Measurements from ENCODE around the gene NDUFB4.
"Not testable (repeated sequence)": the region's sequence is repeated elsewhere in the genome, so short reads cannot be mapped to it uniquely, and the experiment has no call there.

NDUFB4 gene

DNA sequence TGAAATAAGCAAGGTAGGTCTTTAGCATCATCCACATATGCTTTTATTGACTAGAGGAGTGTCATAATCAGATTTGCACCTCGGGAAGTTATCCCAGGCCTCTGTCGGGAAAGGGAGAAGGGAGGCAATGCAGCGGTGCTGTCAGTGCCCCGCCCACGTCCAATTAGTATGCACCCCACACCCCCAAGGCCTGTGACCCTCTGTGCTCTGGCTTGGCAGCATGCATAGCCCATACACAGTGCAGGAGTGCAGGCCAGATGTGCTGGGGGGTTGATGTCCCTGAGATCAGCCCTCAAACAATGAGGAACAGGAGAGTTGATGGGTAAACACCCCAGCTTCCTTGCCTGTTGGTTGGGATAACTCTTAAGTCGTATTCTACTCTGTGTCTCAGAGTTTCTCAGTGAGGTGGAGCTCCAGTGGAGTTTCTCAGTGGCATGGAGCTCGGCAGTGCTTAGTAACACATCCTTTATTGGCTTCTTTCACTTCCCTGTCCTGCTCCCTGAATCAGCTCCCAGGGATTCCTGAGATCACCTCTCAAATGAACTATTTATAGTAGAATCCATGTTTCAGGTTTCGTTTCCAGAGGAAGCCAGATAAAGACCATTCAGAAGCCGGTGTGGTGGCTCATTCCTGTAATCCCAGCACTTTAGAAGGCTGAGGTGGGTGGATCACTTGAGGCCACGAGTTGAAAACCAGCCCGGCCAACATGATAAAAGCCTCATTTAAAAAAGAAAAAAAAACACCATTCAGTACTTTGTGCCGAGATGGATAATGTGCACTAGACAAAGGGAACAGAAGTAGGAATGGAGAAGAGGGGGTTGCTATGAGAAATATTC is 26.7 kb upstream of the NDUFB4 start:
- DNase-seq (ENCODE audit: low spot score), result no peak

DNA sequence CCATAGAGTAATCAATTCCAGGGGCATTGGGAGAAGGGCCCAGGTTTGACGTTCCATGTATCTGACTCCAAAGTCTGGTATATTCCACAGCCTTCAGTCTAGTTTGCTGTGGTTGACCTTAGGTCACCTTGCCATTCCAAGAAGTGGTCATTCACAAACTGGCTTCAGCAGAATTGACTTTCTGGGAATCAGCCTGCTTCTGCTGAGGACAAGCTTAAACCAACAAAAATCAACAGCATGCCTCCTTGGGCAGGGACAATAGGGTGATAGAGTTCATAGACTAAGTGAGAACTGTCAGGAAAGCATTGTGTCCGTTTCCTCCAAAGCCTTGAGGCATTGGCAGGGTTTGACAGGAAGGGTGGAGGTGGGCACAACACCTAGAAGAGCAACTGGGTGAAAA is 24.1 kb upstream of the NDUFB4 start:
- no peak for DNase-seq (ENCODE audit: low spot score)

DNA sequence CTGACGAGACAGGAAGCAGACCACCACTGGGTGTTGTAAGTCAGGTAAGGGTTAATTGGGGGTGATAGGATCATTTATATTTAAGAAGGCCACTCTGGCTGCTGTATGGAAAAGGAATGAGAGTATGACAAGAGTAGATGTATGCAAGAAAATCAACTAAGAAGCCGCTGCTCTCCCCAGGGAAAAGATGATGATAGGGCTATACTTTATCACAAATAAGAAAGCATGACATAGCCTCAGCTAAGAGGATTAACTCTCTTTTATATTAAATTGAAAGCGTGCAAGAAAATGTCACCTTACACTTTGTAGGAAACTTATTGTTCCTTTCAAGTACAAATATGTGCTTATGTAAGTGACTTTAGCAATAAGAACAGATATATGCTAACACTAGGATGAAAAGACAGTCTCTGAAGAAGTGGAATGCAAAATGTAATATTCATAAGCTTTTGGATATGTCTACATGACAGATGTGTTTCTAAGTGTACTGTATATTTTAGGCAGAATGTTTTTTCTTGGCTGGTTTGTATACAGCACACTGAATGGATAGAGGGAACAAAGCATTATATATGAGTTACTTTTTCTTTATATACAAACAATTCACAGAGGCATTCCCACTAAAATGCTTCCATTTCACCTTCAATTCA is 8.7 kb upstream of the NDUFB4 start:
- DNase-seq (ENCODE audit: low spot score), result no peak

DNA sequence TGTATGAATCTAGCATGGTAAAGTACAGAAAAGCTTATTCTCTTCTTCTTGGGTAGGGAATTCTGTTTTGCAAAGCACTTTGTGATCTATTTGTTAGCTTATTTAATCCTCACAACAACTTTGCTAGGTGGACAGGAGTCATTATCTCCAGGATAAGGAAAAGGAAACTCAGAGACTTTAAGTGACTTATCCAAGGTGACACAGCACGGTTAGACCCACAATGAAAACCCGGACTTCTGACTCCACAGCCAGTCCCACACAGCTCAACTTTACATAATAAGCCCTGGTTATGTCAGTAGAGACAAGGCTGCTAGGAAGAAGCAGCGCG is 384 bp upstream of the NDUFB4 start:
- DNase-seq (ENCODE audit: low spot score), result no peak

DNA sequence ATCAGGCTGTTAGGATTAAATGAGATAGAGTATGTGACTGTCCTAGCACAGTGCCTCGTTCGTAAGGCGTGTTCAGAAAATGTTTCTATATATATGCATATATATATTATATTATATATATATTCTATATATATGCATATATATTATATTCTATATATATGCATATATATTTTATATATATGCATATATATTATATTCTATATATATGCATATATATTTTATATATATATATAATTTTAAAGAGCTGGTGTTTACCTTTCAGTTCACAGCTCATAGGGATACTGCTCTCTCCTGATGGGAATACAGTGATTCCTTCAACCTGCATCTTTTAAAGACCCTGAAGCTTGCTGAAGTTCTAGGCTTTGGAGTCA is 702 bp downstream of the NDUFB4 start:
- DNase-seq (ENCODE audit: low spot score), result no peak

DNA sequence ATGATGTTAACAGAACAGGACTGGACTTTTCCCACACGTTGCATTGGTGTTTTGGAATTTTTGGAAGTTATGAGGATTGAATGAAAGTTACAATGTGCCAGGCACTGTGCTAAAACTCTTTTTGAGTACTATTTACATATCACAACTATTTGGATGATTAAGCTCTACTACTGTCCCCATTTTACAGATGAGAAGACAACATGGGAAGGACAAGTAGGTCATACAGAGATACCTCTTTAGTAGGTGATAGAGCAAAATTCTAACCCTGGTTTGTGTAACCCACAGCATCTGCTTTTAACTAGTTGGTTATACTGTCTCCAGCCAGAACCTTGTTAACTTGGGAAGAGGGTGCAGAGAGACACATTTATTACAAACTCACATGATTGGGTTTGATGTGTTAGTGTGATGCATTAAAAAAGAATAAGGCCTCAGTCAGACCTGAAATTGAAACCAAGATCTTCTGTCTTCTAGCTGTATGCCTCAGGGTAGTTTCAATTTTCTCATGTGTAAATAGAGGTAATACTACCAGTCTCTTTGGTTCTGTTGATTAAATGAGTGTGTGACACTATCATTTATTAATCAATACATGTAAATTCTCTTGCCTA is 1.4 kb downstream of the NDUFB4 start:
- DNase-seq (ENCODE audit: low spot score), result no peak

DNA sequence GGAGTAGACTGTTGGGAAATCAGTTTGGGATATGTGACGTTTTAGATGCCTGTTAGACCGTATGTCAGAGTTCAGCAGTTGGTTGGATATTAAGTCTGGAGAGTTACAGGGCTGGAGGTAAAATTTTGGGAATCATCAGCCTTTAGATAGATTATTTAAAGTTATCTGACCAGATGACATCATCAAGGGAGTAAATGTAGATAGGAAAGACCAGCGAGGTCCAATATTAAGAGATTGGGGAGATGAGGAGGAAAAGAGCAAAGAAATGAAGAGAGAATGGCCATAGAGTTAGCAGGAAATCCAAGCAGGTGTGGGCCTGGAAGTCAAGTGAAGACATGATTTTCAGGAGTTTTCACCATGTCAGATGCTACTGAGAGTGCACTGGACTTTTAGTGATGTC is 3.1 kb downstream of the NDUFB4 start:
- DNase-seq (ENCODE audit: low spot score), result no peak

DNA sequence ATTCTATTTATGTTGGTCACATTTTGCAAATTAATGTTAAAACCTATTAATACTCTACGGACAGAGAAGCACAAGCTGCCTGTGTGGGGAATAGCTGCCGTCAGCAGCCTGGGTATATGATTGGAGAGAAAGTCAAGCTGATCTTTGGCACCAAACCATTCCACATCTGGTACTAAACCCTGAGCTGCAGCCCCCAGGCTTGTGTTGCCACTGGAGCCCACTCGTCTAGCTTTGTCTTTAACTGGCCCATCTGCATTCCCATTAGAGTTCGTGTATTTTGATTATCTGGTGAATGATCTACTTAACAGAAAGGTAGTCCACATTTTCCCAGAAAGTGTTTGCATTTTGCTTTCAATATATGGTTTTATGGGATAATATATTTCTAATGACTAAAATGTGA is 5.4 kb downstream of the NDUFB4 start:
- no peak for DNase-seq (ENCODE audit: low spot score)

DNA sequence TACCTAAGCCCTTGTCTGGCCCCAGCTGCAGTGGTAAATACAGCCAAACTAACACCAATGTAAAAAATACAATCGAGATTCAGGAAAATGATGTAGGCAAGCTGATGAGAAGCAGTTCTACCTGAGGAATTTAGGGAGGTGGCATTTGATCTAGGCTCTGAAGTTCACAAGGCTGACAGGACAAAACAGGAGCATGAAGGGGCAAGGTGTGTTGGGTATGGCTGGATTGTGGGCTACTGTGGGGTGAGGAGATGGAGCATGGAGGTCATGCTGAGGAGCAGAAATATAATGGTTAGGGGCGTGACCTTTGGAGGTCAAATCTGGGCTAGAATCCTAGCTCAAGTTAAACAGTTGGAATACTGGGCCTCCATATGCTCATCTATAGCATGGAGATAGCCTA is 6.5 kb downstream of the NDUFB4 start:
- no peak for DNase-seq (ENCODE audit: low spot score)

DNA sequence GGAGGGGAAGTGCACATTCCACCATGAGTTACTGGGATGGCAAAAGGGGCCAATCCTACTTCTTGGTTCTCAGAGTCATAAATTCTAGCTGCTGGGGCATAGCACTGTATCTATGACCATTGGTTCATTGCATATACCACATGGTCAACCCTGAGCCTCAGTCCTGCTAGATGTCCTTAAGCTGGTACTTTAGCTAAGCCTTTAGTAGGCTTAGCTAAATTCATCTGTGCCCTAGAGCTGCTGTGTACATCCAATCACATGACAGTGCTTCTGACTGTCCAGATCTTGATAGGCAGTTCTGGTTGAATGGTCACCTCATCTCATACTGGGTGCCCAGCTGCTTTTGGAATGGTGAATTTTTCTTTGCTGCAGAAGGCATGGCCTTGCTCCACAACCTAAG is 8.2 kb downstream of the NDUFB4 start:
- DNase-seq (ENCODE audit: low spot score), result no peak

DNA sequence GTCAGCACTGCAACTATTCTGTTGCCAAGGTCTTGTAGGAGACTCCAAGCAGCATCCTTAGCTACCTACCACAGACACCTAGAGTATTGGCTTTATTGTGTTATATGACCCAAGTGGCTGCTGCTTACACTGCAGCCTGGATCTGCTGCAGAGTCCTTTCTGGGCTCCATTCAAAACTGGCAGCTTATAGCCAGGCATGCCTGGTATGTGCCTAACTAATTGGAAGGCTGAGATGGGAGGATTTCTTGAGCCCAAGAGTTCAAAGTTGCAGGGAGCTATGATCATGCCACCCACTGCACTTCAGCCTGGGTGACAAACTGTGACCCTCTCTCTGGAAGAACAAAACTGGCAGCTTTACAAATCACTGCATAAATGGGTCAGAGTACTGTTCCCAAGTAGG is 8.6 kb downstream of the NDUFB4 start:
- DNase-seq (ENCODE audit: low spot score), result no peak

DNA sequence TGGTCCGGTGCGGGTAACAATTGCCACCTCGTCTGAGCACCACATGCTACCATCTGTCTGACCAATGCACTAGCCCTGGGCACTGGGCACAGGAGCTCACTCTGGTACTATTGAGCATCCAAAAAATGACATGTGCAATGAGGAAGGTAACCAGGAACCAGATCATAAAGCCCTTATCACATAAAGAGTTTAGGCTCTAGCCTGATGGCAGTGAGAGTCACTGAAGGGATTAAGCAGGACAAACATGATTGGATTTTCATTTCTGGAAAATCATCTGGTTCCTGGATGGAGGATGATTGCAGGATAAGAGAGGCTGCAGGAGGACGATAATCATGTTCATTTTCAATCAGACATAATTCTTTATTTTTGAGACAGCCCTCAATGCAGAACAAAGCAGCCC is 12.4 kb downstream of the NDUFB4 start:
- DNase-seq (ENCODE audit: low spot score), result no peak

DNA sequence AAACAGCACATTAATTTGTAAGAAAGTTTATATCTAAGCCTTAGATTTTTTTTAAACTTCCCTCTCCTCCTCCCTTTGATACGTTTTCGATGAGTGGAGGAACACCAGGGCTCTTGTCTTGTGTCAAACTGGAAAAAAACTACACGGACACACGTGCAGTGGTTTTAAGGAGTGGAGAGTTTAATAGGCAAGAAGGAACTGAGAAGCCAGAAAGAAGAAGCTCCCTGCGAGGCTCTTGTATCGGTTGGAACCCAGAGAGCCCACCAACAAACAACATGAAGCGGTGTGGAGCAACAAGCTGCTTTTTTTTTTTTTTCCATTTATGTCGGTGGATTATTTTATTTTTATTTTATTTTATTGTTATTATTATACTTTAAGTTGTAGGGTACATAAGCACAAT is 18.6 kb downstream of the NDUFB4 start:
- no peak for DNase-seq (ENCODE audit: low spot score)

DNA sequence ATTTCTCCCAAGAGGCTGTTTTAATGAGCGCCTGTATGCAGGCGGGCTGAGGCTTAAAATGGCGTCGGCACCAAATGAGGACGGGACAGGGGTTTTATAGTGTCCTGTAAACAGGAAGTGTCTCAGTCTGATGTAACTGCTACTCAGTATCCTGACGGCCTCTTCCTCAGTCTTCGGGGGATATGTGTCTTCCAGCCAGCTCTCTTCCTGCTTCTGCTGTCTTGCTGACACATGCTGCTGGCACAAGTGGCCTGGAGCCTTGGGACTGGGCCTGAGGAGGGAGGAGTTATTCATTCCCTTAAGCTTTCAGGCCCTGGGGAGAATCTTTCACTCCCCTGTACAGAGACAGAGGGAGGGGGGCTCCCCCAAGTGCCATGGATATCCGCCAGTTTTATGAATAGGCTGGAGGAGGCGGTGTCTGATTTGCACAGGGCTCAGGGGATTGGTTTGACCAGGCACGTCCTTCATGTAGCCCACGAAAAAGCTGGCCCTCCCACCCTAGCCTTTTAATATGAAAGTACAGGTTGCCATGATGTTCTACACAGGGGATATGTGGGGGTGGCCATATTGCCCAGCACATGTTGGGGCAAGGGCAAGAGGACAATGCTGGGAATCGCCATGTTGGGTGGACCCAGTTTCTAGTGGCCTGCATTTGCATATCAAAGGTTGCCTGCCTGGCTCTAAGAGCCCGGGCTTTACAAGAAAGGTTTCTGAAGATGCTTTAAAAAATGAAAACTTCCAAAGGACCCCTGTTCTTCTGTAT is 19.9 kb downstream of the NDUFB4 start:
- DNase-seq (ENCODE audit: low spot score), result no peak

DNA sequence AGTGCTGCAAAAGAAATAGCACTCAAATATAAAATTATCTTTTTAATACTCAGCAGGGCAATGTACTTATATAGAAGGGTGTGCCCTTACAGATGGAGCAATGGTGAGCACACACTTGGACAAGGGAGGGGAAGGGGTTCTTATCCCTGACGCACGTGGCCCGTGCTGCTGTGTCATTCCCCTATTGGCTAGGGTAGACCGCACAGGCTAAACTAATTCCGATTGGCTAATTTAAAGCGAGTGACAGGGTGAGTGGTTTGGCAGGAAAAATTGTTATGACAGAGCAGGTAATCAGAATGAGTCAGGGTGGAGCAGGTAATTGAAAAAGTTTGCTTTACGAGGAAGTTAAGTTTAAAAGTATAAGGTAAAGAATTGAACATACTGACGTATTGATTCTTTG is 20.6 kb downstream of the NDUFB4 start:
- not testable (repeated sequence) for DNase-seq (ENCODE audit: low spot score)

DNA sequence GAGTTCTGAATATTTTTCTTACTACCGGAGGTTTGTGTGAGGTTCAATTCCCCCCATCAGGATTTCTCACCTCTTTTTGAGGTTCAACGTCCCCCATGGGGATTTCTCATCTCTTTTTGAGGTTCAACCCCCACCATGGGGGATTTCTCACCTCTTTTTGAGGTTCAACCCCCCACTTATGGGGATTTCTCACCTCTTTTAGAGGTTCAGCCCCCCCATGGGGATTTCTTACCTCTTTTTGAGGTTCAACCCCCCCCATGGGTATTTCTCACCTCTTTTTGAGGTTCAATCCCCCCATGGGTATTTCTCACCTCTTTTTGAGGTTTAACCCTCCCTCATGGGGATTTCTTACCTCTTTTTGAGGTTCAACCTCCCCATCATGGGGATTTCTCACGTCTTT is 26.3 kb downstream of the NDUFB4 start:
- no peak for DNase-seq (ENCODE audit: low spot score)

DNA sequence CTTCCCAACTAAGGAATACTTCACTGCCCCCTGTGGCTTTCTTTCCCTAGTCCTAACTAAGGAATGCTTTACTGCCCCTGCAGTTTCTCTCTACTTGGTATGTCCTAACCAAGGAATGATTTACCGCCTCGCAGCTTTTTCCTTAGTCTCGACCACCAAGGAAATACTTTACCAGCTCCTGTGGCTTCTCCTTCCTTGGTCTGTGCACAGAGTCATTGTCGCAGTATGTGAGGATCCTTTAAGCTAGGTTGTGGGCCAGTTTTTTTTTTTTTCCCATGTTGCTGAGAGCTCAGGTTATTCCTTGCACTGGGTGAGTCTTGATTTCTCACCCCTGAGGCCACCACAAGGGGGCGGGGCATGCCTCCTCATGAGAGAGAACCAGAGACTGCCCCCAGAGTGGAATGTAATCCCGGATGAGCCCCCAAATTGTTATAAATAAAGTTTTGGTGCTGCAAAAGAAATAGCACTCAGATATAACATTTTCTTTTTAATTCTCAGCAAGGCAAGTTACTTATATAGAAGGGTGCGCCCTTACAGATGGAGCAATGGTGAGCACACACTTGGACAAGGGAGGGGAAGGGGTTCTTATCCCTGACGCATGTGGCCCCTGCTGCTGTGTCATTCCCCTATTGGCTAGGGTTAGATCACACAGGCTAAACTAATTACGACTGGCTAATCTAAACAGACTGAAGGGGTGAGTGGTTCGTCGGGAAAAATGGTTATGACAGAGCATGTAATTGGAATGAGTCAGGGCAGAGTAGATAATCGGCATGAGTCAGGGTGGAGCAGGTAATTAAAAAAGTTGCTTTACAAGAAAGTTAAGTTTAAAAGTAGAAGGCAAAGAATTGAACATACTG is 27.0 kb downstream of the NDUFB4 start:
- DNase-seq (ENCODE audit: low spot score), result no peak

DNA sequence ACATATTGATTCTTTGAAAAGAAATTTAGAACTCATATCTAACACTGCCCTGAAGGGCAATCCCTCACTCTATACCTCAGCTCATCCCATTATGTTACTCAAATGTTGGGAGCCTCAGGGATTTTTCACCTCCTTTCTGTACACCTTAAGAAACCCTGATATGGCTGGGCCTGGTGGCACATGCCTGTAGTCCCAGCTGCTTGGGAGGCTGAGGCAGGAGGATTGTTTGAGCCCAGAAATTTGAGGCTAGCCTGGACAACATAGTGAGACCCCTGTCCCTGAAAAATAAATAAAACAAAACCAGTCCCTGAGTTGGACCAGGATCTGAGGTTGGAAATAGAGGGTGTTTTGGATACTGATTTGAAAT is 27.6 kb downstream of the NDUFB4 start:
- no peak for DNase-seq (ENCODE audit: low spot score)

DNA sequence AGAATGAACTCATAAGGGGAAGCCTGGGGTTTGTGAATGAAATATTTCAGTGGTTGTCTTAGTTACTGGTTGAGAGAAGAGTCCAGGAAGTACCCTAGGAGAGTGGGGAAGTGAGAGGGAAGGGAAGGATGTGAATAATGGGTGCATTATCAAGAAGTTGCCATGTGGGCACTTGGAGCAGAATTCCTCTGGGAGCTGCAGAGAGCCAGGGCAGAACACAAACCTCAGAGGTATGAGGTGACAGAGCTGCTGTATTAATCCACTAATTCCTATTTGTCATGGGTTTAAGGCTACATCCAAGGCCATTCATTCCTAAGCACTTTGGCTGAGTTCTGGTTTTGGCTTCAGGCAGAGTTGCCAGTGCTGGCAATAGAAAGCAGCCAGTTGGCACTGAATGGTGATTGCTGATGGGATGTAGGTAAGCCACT is 29.0 kb downstream of the NDUFB4 start:
- DNase-seq (ENCODE audit: low spot score), result no peak

DNA sequence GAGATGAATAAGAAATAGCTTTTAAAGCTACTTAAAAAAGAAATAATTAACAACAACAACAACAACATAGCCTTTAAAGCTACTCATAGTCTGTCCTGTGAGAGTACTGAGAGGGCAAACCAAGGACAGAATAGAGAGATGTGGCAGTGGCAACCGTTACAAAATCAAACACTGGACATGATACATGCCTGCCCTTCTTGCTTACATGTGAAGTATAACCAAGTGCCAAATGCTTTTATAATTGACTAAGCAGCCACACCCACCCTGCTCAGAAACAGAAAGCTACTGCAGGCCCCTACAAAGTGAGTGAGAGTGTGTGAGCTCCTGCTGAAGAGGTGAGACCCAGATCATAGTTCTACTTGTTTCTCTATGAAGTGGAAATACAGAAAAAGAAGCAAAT is 38.4 kb downstream of the NDUFB4 start:
- DNase-seq (ENCODE audit: low spot score), result no peak

DNA sequence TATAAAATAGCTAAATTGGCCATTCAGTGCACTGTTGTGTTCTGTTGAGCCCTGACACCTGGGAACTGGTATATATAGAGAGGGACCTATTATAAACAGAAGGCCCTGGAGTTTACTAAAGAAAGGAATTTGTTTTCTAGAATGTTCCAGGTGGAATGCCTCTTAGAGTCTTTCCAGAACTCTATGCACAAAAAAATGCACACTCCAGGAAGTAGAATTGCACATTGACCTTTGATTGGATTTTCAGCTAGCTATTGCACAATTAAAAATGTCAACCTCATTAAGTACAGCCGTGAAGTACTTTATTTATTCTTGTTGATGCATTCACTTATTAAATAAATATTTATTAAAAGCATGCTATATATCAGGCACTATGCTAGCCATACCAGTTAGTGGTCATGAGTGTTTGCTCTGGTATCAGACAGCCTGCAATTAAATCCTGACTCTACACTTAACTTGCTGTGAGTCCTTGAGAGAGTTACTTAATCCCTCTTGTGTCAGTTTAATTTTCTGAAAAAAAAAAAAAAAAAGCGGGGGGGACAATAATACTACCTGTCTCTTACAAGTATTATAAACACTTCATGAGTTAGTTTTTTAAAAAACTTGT is 40.8 kb downstream of the NDUFB4 start:
- no peak for DNase-seq (ENCODE audit: low spot score)

All from HuH-7.5 (cell line).